Ectodermal cell (in vitro differentiated cells): ENCODE results near the gene TBC1D3C. TPM values are rescaled to one million over a fixed set of nuclear protein-coding genes. Genes with fewer than 3 reads are reported as not detected.
"Not testable (repeated sequence)": the region's sequence is repeated elsewhere in the genome, so short reads cannot be mapped to it uniquely, and the experiment has no call there.

Experiments
- H3K27ac ChIP-seq: 2 replicates; pipeline ENCODE4 v1.7.0; 2013; ENCODE audit warnings: mild to moderate bottlenecking, low read depth, low read length; ENCODE audit not compliant: insufficient read depth, poor library complexity, severe bottlenecking
- H3K27me3 ChIP-seq: 2 replicates; pipeline ENCODE4 v1.7.0; 2013; ENCODE audit warnings: mild to moderate bottlenecking, low read length; ENCODE audit not compliant: insufficient read depth, control insufficient read depth, poor library complexity, severe bottlenecking
- H3K36me3 ChIP-seq: one replicate; pipeline ENCODE4 v1.7.0; 2013; ENCODE audit warnings: low read length; ENCODE audit not compliant: control insufficient read depth, insufficient read depth
- H3K4me1 ChIP-seq: one replicate; pipeline ENCODE4 v1.7.0; 2013; ENCODE audit warnings: low read length; ENCODE audit not compliant: control insufficient read depth, insufficient read depth
- H3K4me3 ChIP-seq: 2 replicates; pipeline ENCODE4 v1.7.0; 2013; ENCODE audit warnings: low read depth, low read length, control low read depth; ENCODE audit not compliant: insufficient read depth
- H3K9me3 ChIP-seq: 2 replicates; pipeline ENCODE4 v1.7.0; 2013; ENCODE audit warnings: mild to moderate bottlenecking, low read length, moderate library complexity; ENCODE audit not compliant: control insufficient read depth
- WGBS, 2 experiments: methylation state at CpG; one replicate each; pipeline ENCODE4 v1.1.7; 2013; ENCODE audit warnings: missing lambda C conversion rate in 2 of 2; 5-methylcytosine and 5-hydroxymethylcytosine counted together
- polyA plus RNA-seq, 4 experiments: library from polyadenylated mRNA; stranded (reverse); fragments of 50-300 nt; gene quantifications; one replicate each; pipeline ENCODE4 v1.2.3, GENCODE V29; 2013

TBC1D3C gene
- polyA plus RNA-seq (2013, experiment 1 of 4) = not detected
- not detected for polyA plus RNA-seq (2013, experiment 2 of 4)
- polyA plus RNA-seq (2013, experiment 3 of 4) = not detected
- not detected for polyA plus RNA-seq (2013, experiment 4 of 4)

DNA sequence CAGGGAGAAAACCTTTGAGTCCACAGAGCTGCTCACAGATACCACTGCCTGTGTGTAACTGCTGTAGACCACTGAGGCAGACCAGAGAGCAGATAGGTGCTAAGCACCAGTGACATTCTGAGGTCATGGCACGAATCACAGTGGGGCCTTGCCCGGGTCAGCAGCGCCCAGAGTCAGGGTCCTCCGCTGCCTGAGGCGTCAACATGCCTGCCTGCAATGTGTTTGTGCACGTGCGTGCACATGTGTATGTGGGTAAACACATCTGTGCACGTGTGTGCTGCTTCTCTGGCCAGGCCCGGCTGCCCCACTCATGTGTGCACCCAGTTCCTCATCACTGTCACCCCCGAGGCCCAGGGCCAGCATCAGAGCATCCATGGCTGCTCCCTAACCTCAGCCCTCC lies at the start of gene TBC1D3C:
Gene TBC1D3C (minus strand): TSS at position 101 of the 400 bp plus-strand sequence. CDS start 1,568 bp downstream, outside the sequence.
- H3K4me1 ChIP-seq, H3K36me3 ChIP-seq, H3K27ac ChIP-seq, H3K4me3 ChIP-seq, H3K9me3 ChIP-seq, H3K27me3 ChIP-seq: not testable (repeated sequence)
- no CpG with 5 or more reads among the region's 10 CpGs for WGBS, 2 experiments

DNA sequence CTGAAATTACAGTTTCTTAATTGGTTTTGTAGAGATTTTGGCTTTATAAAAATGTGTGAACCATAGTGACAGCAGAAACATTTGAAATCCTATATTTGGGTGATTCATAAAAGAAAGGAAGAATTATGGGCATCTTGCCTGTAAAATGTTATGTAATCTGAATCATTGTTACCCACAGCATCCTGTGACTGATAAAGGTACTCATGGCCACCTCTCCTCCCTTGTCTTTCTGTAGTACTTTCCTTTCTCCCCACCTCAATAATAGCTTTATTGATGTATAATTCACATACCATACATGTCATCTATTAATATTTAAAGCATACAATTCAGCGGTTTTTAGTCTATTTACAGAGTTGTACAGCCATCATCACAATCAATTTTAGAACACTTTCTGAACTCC lies 30.8 kb upstream of the TBC1D3C start:
- not testable (repeated sequence) for H3K4me3 ChIP-seq, H3K27ac ChIP-seq, H3K9me3 ChIP-seq, H3K36me3 ChIP-seq, H3K4me1 ChIP-seq, H3K27me3 ChIP-seq
- no CpG with 5 or more reads among the region's 1 CpG for WGBS, 2 experiments

DNA sequence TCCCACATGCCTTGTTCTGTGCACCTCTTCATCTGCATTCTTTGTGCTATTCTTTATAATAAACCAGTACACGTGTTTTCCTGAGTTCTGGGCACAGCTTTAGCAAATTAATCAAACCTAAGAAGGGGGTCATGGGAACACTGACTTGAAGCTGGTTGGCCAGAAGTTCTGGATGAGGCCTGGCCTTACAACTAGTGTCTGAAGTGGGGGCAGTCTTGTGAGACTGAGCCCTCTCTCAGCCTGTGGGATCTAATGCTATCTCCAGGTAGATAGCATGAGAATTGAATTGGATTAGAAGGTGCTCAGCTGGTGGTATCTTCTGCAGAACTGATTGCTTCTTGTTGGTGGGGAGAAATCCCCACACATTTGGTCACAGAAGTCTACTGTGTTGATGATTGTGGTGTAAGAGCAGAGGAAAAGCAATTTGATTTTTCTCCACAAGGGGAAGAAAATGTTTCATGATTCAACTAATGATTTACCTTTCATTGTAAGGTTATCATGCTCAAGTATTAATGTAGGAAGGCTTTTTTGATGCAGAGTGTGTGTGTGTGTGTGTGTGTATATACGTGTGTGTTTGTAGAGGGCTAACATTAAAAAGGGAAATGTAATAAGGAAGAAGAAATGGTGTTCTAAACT lies 25.7 kb upstream of the TBC1D3C start:
- WGBS, 2 experiments = no CpG with 5 or more reads among the region's 2 CpGs
- not testable (repeated sequence) for H3K4me1 ChIP-seq, H3K4me3 ChIP-seq, H3K27ac ChIP-seq, H3K36me3 ChIP-seq, H3K9me3 ChIP-seq, H3K27me3 ChIP-seq

DNA sequence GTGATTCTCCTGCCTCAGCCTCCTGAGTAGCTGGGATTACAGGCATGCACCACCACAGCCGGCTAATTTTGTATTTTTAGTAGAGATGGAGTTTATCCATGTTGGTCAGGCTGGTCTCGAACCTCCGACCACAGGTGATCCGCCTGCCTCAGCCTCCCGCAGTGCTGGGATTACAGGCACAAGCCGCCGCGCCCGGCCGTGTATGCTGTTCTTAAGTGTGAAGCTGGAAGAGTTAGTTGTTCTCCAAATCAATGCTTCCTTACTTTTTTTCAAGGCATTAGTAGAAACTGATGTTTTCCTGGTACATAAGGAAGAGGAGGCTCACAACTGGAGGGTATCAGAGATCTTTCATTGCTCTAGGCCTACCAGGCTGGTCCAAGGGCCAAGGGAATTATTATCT lies 19.7 kb upstream of the TBC1D3C start:
- 96 to 97% methylated on average over 6 to 8 of the region's 10 CpGs for WGBS, 2 experiments
- H3K4me3 ChIP-seq, H3K27me3 ChIP-seq: not testable (repeated sequence)

DNA sequence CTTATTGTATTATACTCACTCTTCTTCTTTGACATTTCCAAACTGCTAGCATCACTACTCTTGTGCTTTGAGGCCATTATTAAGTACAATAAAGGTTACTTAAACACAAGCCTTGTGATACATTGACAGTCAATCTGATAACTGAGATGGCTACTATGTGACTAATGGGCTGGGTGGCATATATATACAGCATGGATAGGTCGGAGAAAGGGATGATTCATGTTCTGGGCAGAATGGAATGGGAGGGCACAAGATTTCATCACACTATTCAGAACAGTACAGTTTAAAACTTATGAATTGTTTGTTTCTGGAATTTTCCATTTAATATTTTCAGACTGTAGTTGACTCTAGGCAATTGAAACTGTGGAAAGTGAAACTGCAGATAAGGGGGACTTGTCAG lies 18.9 kb upstream of the TBC1D3C start:
- H3K4me3 ChIP-seq, H3K27me3 ChIP-seq, H3K27ac ChIP-seq, H3K36me3 ChIP-seq, H3K9me3 ChIP-seq, H3K4me1 ChIP-seq: not testable (repeated sequence)
- no CpG with 5 or more reads among the region's 1 CpG for WGBS, 2 experiments

More for the DNA sequence above, 19.7 kb upstream of the TBC1D3C start:
- not testable (repeated sequence) for H3K4me1 ChIP-seq, H3K27ac ChIP-seq, H3K36me3 ChIP-seq, H3K9me3 ChIP-seq
